ENCODE measurements around the gene PPP1R18.

PPP1R18 gene

GRCh38 chr6:30689022-30689865, 2.8 kb upstream of the PPP1R18 start:
- DNase-seq (ENCODE audit: low read depth), result no peak

DNA sequence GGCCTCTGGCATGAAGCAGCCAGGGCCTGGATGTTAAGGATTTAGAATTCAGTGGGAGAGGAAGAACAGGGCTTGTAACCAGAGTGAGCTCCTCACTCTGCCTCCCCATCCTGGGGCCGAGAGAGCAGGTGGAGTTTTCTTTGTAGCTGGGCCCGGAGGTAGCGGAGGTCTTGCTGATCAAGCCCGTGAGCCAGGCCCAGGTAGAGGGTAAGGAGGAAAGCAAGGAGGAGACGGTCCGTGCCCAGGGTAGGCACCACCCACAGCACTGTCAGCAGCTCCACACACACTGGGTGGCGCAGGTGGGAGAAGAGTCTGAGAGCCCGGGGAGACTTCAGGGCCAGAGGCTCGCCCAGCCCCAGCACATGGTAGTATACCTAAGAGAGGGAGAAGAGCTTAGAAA, 2.1 kb upstream of the PPP1R18 start:
- DNase-seq (ENCODE audit: low read depth), result no peak

DNA sequence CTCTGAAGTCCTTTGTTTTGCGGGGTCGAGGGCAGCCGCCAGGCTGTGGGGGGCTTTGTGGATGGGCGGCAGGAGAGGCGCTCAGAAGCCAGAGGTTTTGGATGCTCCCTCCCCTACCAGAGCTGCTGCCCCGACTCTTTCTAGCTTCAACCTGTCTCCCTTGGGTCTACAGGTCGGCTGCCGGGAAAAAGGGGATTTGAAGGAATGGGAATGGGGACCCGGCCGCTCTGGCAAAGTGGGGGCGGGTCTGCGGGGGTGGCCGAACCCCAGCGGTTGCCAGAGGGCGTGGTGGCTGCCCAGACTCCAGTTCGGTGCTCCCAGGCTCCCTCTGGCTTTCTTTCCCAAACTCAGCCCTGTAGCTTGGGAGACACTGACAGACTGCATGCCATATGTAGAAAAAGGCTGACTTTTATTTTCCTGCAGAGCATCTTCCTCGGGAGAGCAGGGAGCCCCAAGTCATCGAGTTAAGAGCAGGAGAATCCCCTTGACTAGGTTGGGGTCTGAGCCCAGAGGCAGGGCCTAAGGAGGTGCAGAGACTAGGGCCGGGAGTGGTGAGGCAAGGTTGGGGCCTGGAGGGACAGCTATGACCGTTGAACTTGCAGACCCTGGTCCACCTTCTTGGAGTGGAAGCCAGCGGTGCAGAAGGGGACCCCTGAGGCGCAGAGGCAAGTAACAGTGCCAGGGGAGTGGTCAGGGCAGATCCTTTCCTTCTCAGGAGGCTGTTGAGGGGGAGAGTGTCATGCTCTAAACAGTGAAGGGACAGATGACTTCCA, 1.4 kb upstream of the PPP1R18 start:
- no peak for DNase-seq (ENCODE audit: low read depth)

GRCh38 chr6:30686908-30687658, 638 bp upstream of the PPP1R18 start:
- peak; percentile 57 for DNase-seq (ENCODE audit: low read depth)

DNA sequence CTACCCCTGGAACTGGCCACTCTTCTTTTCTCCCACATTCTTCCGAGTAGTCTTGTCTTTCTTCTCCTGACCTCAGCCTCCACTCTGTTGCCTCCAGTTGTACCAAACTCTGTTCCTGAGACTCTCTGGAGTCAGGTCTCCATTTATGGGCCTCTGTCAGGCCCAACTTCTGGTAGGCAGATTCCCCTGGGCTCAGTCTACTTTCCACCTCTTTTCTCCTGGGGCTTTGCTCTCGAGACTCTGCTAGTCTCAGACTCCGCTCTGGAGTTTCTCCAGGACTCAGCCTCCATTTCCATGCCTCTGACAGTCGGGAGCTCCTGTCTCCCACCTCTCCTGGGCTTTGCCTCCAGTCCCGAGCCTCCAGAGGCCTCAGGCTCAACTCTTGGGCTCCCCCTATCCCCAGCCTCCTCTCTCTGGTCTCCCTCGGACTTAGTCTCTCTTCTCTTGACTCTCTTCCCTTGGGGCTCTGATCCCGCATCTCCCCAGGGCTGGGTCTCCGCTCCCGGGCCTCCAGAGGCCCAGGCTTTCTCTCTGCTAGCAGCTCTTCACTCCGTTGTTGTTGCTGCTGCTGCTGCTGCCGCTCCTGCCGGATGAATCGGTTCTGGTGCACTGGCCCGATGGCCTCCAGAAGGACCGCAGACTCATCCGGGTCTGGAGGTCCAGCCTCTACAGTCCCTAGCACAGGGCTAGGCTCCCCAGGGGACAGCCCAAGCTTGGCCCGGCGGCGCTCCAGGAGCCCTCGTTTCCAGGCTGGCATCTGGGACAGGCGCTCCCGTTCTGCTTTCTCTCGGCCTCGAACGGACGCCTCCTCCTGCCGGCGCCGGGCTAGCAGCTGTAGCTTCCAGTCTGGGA, 1.1 kb downstream of the PPP1R18 start:
- DNase-seq (ENCODE audit: low read depth), result no peak

DNA sequence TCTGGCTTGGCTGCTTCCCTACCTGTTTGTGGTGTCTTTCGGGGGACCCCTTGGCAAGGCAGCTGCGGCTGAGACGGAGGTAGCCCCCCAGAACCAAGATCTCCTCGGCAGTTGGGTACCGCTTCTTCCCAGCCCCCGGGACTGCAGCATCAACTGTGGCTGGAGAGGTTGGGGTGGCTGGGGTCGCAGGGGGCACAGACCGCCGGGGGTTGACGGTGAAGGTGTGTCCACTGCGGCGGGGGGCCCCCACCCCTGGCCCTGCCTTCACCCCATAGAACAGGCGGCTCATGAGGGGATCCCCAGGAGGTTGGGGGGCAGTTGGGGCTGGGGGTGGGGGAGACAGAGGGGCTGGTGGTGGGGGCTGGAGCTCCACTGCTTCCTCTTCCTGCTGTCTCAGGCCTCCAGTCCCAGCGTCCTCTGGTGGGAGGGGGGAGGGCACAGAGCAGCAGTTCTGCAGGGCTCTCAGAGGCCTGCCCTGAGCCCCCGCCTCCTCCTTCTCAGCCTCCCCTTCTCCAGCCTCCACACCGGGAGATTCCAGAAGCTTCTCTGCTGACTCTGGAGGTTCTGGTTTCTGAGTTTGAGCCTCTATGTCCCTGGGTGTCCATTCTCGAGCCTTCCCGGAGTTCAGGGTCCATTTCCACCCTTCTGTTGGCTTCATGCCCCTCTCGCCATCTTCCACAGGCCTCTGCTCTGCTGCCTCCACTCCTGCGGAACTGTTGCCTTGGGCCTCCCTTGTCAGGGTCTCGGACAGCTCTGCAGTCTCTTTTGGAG, 1.9 kb downstream of the PPP1R18 start:
- DNase-seq (ENCODE audit: low read depth), result no peak

GRCh38 chr6:30683980-30684338, 2.5 kb downstream of the PPP1R18 start:
- no peak for DNase-seq (ENCODE audit: low read depth)

DNA sequence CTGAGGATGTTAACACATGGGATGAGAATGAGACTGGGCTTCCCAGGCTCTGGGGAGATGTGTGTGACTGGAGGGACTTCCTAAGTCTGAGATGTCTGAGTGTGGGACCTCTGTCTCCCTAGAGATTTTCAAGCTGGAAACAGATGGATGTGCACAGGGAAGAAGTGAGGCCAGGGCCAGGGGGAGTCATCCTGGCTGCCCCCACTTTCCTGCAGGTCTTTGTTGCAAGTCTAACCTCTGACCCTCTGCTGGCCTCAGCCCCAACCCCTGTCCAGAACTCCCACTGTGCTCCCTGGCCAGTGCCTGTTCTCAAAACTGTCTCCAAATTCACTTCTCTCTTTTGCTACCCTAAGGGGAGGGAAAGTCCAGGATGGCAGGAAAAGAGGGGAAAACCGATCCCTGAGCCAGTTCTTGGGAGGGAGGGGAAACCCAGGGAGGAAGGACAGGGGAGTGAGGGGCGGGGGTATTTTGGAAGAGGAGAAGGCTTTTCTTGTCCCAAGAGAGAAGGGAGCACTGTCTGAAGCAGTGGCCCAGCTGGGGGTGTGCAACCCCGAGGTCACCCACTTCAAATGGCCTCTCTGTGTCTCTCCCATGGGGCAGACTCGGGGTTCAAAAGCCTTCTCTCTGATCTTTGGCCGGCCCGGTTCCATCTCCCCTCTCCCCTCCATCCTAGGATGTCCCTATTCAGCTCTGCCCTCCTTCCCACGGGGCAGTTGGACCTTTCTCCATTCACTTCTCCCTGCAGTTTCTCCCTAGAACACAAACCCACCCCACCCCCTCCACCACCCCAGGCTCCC, 3.1 kb downstream of the PPP1R18 start:
- DNase-seq (ENCODE audit: low read depth), result no peak

- peak; percentile 77 for DNase-seq (ENCODE audit: low read depth)
These were observed 4.0 kb downstream of the PPP1R18 start for GRCh38 chr6:30682143-30683117.

DNA sequence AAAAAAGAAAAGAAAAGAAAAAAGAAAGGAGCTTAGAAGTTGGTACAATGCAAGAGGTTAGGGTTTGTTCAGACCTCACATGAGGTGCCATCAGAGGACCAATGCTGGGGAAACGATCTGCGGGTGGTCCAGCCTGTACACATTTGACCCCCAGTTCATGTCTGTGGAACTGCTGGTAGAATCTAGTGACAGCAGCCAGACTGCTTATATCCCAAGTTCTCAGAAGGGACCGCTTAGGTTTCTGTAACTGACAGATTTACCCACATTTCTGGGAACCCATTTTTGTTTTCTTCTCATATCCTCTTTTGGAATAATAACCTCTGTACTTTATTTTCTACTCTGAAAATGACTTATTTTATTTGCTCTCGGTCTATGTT, 4.7 kb downstream of the PPP1R18 start:
- no peak for DNase-seq (ENCODE audit: low read depth)

DNA sequence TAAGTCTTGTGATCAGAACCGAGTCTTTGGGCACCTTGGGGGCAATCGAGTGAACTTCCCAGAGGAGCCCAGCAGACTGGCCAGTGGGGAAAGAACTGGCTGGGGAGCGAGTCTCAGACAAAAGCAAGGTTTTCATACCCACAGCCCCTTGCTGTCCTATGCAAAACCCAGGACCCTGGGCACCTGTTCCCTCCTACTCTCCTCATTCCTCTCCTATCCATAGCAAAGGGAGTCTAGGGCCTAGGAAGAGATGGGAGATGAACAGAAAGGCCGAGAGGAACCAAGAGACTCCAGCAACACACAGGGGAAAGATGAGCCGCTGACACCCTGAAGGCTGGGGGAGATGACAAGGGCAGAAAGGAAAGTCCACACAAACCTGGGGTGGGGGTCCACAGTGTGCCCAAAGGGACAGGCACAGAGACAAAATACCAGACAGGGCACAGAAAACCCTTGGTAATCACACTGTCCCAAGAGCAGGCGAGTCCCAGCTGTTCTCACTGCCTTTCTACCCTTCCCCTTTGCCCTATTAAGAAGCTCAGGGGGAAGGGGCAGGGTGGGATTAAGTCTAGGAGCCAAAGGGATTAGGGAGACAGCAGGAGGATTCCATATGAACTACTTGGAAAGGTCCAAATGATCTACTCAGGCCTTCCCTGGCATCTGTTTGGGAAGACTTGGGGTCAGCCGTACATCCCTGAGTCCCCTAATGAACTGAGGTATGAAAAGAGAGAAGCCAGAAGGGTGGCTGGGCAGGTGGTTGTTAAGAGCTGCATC, 6.5 kb downstream of the PPP1R18 start:
- no peak for DNase-seq (ENCODE audit: low read depth)

GRCh38 chr6:30678964-30679726, 7.3 kb downstream of the PPP1R18 start:
- DNase-seq (ENCODE audit: low read depth), result peak; percentile 88

DNA sequence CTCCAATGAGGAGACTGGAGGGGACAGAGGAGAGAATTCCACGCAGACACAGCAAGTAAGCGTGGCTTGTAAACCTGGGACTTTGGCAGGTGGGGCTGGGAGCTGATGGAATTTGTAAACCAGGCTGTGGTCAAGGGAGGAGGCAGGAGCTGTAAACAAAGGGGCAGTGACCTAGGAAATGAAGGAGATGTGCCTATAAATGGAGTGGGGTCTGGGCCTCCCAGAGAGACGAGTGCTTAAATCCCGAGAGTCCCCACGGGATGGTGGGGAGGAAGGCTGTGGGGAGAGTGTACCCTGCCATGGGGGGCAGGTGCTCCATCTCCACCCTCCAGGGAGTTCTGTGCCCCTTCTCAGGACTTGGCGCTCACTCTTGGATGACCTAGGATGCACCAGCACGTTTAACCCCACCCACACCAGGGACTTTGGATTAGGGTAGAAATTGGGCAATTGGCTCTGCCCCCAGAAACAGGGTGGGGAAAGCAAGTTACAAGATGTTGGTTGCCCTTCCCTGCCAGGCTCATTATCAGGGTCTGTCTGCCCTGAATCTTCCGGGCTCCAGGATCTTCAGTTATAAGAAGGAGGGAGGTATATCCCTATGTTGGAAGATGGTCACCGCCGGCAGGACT, 9.7 kb downstream of the PPP1R18 start:
- DNase-seq (ENCODE audit: low read depth), result no peak

- DNase-seq (ENCODE audit: low read depth), result peak; percentile 82
These were observed 13.8 kb downstream of the PPP1R18 start, which contains the start of gene DHX16 for GRCh38 chr6:30672445-30673253. TSS of gene DHX16 (minus strand) at chr6:30673006. CDS start at chr6:30672841, 165 bp downstream.

DNA sequence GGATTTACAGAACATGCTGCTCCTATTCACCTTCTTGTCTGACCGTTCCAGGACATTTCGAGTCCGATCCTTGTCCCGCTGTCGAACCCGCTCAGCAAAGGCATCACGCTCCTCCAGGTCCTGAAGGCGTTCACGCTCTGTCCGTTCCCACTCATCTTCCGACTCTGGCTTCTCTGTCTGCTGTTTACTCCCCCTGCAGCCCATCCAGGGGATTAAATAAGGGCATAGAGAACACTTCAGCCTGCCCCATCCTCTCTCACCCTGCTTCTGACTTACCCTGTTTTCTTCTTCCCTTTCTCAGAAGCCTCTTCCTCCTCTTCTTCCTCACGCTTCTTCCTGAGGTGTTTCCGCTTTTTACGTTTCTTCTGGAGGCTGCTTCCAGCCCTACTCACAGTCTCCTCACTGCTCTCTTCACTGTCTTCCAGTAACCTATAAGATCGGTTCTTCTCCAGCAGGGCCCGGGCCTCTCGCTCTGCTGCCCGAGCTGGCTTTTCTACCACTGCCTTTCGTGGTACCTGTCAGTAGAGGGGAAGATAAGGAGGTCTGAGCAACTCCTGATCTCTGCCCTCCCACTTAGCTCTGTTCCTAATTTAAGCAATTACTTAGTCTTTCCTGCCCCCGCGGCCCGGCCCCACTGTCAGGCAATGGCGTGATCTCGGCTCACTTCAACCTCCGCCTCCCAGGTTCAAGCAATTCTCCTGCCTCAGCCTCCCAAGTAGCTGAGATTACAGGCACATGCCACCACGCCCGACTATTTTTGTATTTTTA, 15.5 kb downstream of the PPP1R18 start:
- DNase-seq (ENCODE audit: low read depth), result no peak

Data from T follicular helper cell (primary cell).